Liver (tissue), 9 donors: ENCODE data around the gene OPHN1. TPM values are rescaled to one million over a fixed set of nuclear protein-coding genes. Genes with fewer than 3 reads are reported as not detected.

Source experiments
- DNase-seq: peaks from one replicate; pipeline ENCODE4 v3.0.0-alpha.2; 2017; ENCODE audit warnings: low spot score
- H3K27ac ChIP-seq, 2 donors: one replicate each; pipeline ENCODE4 v1.7.0; 2013; ENCODE audit warnings: inconsistent platforms in 2 of 2, low read length in 2 of 2, control low read depth in 1 of 2, low read depth in 1 of 2, mild to moderate bottlenecking in 1 of 2
- H3K27me3 ChIP-seq, 4 donors: one replicate each; pipeline versions ENCODE4 v1.6.1 to v1.7.0; 2013; ENCODE audit warnings: low read length in 3 of 4, inconsistent platforms in 1 of 4, mild to moderate bottlenecking in 1 of 4, moderate library complexity in 1 of 4; ENCODE audit not compliant: control insufficient read depth in 4 of 4, insufficient read depth in 4 of 4
- H3K36me3 ChIP-seq, 4 donors: one replicate each; pipeline versions ENCODE4 v1.6.1 to v1.7.0; 2013; ENCODE audit warnings: low read length in 3 of 4, mild to moderate bottlenecking in 3 of 4, low read depth in 1 of 4, moderate library complexity in 1 of 4; ENCODE audit not compliant: control insufficient read depth in 4 of 4, insufficient read depth in 3 of 4
- H3K4me1 ChIP-seq, 4 donors: one replicate each; pipeline versions ENCODE4 v1.6.1 to v1.7.0; 2013; ENCODE audit warnings: low read length in 3 of 4, mild to moderate bottlenecking in 3 of 4, moderate library complexity in 1 of 4; ENCODE audit not compliant: control insufficient read depth in 4 of 4, insufficient read depth in 4 of 4
- H3K4me3 ChIP-seq, 3 donors: one replicate each; pipeline versions ENCODE4 v1.6.1 to v1.7.0; 2013; ENCODE audit warnings: low read length in 3 of 3, control low read depth in 1 of 3, low read depth in 1 of 3, mild to moderate bottlenecking in 1 of 3
- H3K9ac ChIP-seq, 2 donors: one replicate each; pipeline ENCODE4 v1.7.0; 2013; ENCODE audit warnings: low read length in 2 of 2, mild to moderate bottlenecking in 2 of 2, moderate library complexity in 2 of 2, control low read depth in 1 of 2, low read depth in 1 of 2
- H3K9me3 ChIP-seq, 4 donors: one replicate each; pipeline versions ENCODE4 v1.6.1 to v1.7.0; 2013; ENCODE audit warnings: low read length in 3 of 4; ENCODE audit not compliant: control insufficient read depth in 4 of 4
- ATF3 ChIP-seq: IDR thresholded peaks from 2 replicates; pipeline ENCODE4 v1.6.1; 2016; ENCODE audit warnings: antibody characterized with exemption
- CTCF ChIP-seq: fragments of 150-350 bp; IDR thresholded peaks from 2 replicates; pipeline ENCODE4 v1.5.1; 2017; ENCODE audit warnings: improper control_type of control experiment, low read depth, low read length; ENCODE audit not compliant: missing input control
- EGR1 ChIP-seq, 2 donors: IDR thresholded peaks; 2 replicates each; pipeline ENCODE4 v1.6.1; 2016 to 2018; ENCODE audit warnings: antibody characterized with exemption in 2 of 2, low read depth in 2 of 2
- FOXA2 ChIP-seq: IDR thresholded peaks from 2 replicates; pipeline ENCODE4 v1.6.1; 2016; ENCODE audit warnings: antibody characterized with exemption
- GABPA ChIP-seq, 2 donors: IDR thresholded peaks in 1 of 2; conservative IDR thresholded peaks in 1 of 2; 2 replicates each; pipeline ENCODE4 v1.6.1; 2016; ENCODE audit warnings: antibody characterized with exemption in 2 of 2, mild to moderate bottlenecking in 1 of 2, moderate library complexity in 1 of 2
- HNF4A ChIP-seq, 2 donors: conservative IDR thresholded peaks; 2 replicates each; pipeline ENCODE4 v1.6.1; 2016; ENCODE audit warnings: antibody characterized with exemption in 2 of 2, mild to moderate bottlenecking in 2 of 2
- HNF4G ChIP-seq: IDR thresholded peaks from 2 replicates; pipeline ENCODE4 v1.6.1; 2016; ENCODE audit warnings: antibody characterized with exemption
- JUND ChIP-seq, 2 donors: IDR thresholded peaks; 2 replicates each; pipeline ENCODE4 v1.6.1; 2016; ENCODE audit warnings: antibody characterized with exemption in 2 of 2
- MAX ChIP-seq: IDR thresholded peaks from 2 replicates; pipeline ENCODE4 v1.6.1; 2016; ENCODE audit warnings: antibody characterized with exemption
- NR2F2 ChIP-seq: IDR thresholded peaks from 2 replicates; pipeline ENCODE4 v1.6.1; 2016; ENCODE audit warnings: antibody characterized with exemption
- RAD21 ChIP-seq, 2 donors: IDR thresholded peaks; 2 replicates each; pipeline ENCODE4 v1.6.1; 2016; ENCODE audit warnings: antibody characterized with exemption in 2 of 2, mild to moderate bottlenecking in 2 of 2
- REST ChIP-seq: IDR thresholded peaks from 2 replicates; pipeline ENCODE4 v1.6.1; 2016; ENCODE audit warnings: antibody characterized with exemption, mild to moderate bottlenecking
- RXRA ChIP-seq, 2 donors: IDR thresholded peaks; 2 replicates each; pipeline ENCODE4 v1.6.1; 2017 to 2018; ENCODE audit warnings: antibody characterized with exemption in 2 of 2, mild to moderate bottlenecking in 1 of 2
- SP1 ChIP-seq: IDR thresholded peaks from 2 replicates; pipeline ENCODE4 v1.6.1; 2018; ENCODE audit warnings: antibody characterized with exemption, mild to moderate bottlenecking
- TAF1 ChIP-seq: conservative IDR thresholded peaks from 2 replicates; pipeline ENCODE4 v1.6.1; 2016; ENCODE audit warnings: antibody characterized with exemption, mild to moderate bottlenecking
- YY1 ChIP-seq: IDR thresholded peaks from 2 replicates; pipeline ENCODE4 v1.6.1; 2016; ENCODE audit warnings: antibody characterized with exemption, mild to moderate bottlenecking
- ZBTB33 ChIP-seq: IDR thresholded peaks from 2 replicates; pipeline ENCODE4 v1.6.1; 2016; ENCODE audit warnings: antibody characterized with exemption
- WGBS: extraction: QIAGEN DNeasy Blood & Tissue Kit; methylation state at CpG from one replicate; pipeline ENCODE4 v1.1.7; 2013; 5-methylcytosine and 5-hydroxymethylcytosine counted together
- polyA plus RNA-seq, 2 donors: library from polyadenylated mRNA; stranded (reverse) in 1 of 2; unstranded in 1 of 2; fragments of 200-250 nt in 1 of 2; fragments of >200 nt in 1 of 2; fragmentation: Nextera tagmentation in 1 of 2; extraction: Ambion mirVana in 1 of 2; gene quantifications; one replicate each; pipeline versions ENCODE4 v1.2.1 to v1.2.3, GENCODE V29; 2013 to 2015
- total RNA-seq, 2 donors: library from RNA; depleted of rRNA; stranded (reverse); fragments of >200 nt; gene quantifications; one replicate each; pipeline ENCODE4 v1.2.3, GENCODE V29; 2014
- donor health status: healthy.
- donor health status: healthy.
- donor health status: healthy.
- donor health status: healthy.
- donor health status: healthy.

OPHN1 gene
- total and polyA plus RNA-seq, 4 donors: 0.17 to 1.2 (median 0.60) TPM

- no peaks in the 10 kb centered on the region for H3K9me3 ChIP-seq
- no peak for DNase-seq
- WGBS: 92% methylated on average over 2 of the region's 2 CpGs
- H3K27ac ChIP-seq: no peak overlapping the region
- H3K36me3 ChIP-seq: no peaks in the 10 kb centered on the region
- TF ChIP-seq TAF1: no peak
- no peak for TF ChIP-seq MAX
- no peak for TF ChIP-seq YY1
- no peak for TF ChIP-seq REST
- TF ChIP-seq HNF4A (conservative IDR thresholded peaks at IDR 0.05): no peak
- no peak for TF ChIP-seq RXRA (IDR thresholded peaks at IDR 0.05)
- TF ChIP-seq SP1: no peak
- TF ChIP-seq GABPA (IDR thresholded peaks at IDR 0.05 in 1 of 2, conservative IDR thresholded peaks at IDR 0.05 in 1 of 2): no peak
- no peak for TF ChIP-seq FOXA2
- no peak for TF ChIP-seq ZBTB33
- TF ChIP-seq HNF4G: no peak
- TF ChIP-seq EGR1 (IDR thresholded peaks at IDR 0.05; ENCODE audit: low read depth in 2 of 2): no peak
- TF ChIP-seq NR2F2: no peak
- TF ChIP-seq RAD21 (IDR thresholded peaks at IDR 0.05): no peak
- TF ChIP-seq CTCF: no peak
- no peak overlapping the region for H3K4me3 ChIP-seq
- no peaks in the 10 kb centered on the region for H3K27me3 ChIP-seq
- no peaks in the 10 kb centered on the region for H3K4me1 ChIP-seq
- H3K9ac ChIP-seq: no peak overlapping the region
Observed at GRCh38 chrX:68402094-68402493, 31.2 kb downstream of the OPHN1 start.

GRCh38 chrX:68398291-68398690, 35.0 kb downstream of the OPHN1 start:
- 93% methylated on average over 3 of the region's 3 CpGs for WGBS
- no peaks in the 10 kb centered on the region for H3K27me3 ChIP-seq
- no peak for TF ChIP-seq JUND (IDR thresholded peaks at IDR 0.05)
- no peak for TF ChIP-seq ATF3
- TF ChIP-seq NR2F2: no peak
- no peak for TF ChIP-seq ZBTB33
- TF ChIP-seq FOXA2: no peak
- TF ChIP-seq REST: no peak
- no peak for TF ChIP-seq TAF1
- no peak for TF ChIP-seq HNF4G
- no peak for TF ChIP-seq MAX
- no peak for TF ChIP-seq HNF4A (conservative IDR thresholded peaks at IDR 0.05)

More at GRCh38 chrX:68398291-68398690, 35.0 kb downstream of the OPHN1 start:
- Histone ChIP-seq H3K36me3 (no peaks in the 10 kb centered on the region), H3K4me3 (no peak overlapping the region), H3K4me1 (no peaks in the 10 kb centered on the region), H3K27ac (no peak overlapping the region), H3K9ac (no peak overlapping the region), H3K9me3 (no peaks in the 10 kb centered on the region)
- DNase-seq: no peak
